Activated CD4-positive, alpha-beta T cell treated with anti-CD3 and anti-CD28 coated beads for 48 hours (primary cell): ENCODE results near the gene SRSF4.

Experiments
- DNase-seq: peaks from one replicate; pipeline ENCODE4 v3.0.0-alpha.2; 2020

The SRSF4 gene

GRCh38 chr1:29200906-29201594, 19.4 kb upstream of the SRSF4 start:
- no peak for DNase-seq

- no peak for DNase-seq
These were observed 16.3 kb upstream of the SRSF4 start for GRCh38 chr1:29197993-29198392.

GRCh38 chr1:29197590-29197924, 15.9 kb upstream of the SRSF4 start:
- DNase-seq = peak; percentile 44

GRCh38 chr1:29196863-29197589, 15.3 kb upstream of the SRSF4 start:
- DNase-seq = no peak

GRCh38 chr1:29195881-29196291, 14.2 kb upstream of the SRSF4 start:
- no peak for DNase-seq

- no peak for DNase-seq
These were observed 12.3 kb upstream of the SRSF4 start for GRCh38 chr1:29193879-29194455.

- no peak for DNase-seq
These were observed 9.0 kb upstream of the SRSF4 start for GRCh38 chr1:29190718-29191117.

GRCh38 chr1:29186707-29187106, 5.0 kb upstream of the SRSF4 start:
- no peak for DNase-seq

- DNase-seq = no peak
These were observed 4.6 kb upstream of the SRSF4 start for GRCh38 chr1:29186252-29186651.

GRCh38 chr1:29183287-29183686, 1.6 kb upstream of the SRSF4 start:
- no peak for DNase-seq

- DNase-seq = peak; percentile 46
These were observed 945 bp downstream of the SRSF4 start for GRCh38 chr1:29180497-29181412.

GRCh38 chr1:29179641-29180184, 2.0 kb downstream of the SRSF4 start:
- no peak for DNase-seq

GRCh38 chr1:29177022-29177705, 4.5 kb downstream of the SRSF4 start:
- no peak for DNase-seq

GRCh38 chr1:29176576-29176975, 5.1 kb downstream of the SRSF4 start:
- no peak for DNase-seq

GRCh38 chr1:29172415-29172939, 9.2 kb downstream of the SRSF4 start:
- DNase-seq = no peak

GRCh38 chr1:29171521-29171920, 10.2 kb downstream of the SRSF4 start:
- no peak for DNase-seq

GRCh38 chr1:29171089-29171488, 10.6 kb downstream of the SRSF4 start:
- no peak for DNase-seq

- DNase-seq = no peak
These were observed 11.7 kb downstream of the SRSF4 start for GRCh38 chr1:29169976-29170375.

GRCh38 chr1:29167904-29168303, 13.8 kb downstream of the SRSF4 start:
- no peak for DNase-seq

GRCh38 chr1:29166291-29166878, 15.3 kb downstream of the SRSF4 start:
- no peak for DNase-seq

GRCh38 chr1:29164588-29164987, 17.1 kb downstream of the SRSF4 start:
- DNase-seq = no peak
